Measurements from ENCODE around the gene RCAN3.

The RCAN3 gene

DNA sequence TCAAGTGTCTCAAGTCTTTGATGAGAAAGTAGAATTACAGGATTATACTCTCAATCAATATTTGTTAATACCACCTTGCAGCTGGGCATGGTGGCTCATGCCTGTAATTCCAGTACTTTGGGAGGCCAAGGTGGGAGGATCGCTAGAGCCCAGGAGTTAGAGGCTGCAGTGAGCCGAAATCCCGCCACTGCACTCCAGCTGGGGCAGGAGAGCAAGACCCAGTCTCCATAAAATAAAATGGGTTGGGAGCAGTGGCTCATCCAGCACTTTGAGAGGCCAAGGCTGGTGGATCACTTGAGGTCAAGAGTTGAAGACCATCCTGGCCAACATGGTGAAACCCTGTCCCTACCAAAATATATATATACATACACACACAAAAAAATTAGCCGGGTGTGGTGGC, 52.1 kb downstream of the RCAN3 start:
- Mint-ChIP-seq H3K36me3 (ENCODE audit: low read depth) (no peaks in the 10 kb centered on the region), H3K9me3 (no peaks in the 10 kb centered on the region), H3K27ac (no peak overlapping the region), H3K4me3 (no peak overlapping the region), H3K4me1 (ENCODE audit: low read depth) (peaks cover 18% of the 10 kb centered on the region), H3K27me3 (peaks cover 74% of the 10 kb centered on the region)
- intact Hi-C loops (cut with micrococcal nuclease): no loop called here

DNA sequence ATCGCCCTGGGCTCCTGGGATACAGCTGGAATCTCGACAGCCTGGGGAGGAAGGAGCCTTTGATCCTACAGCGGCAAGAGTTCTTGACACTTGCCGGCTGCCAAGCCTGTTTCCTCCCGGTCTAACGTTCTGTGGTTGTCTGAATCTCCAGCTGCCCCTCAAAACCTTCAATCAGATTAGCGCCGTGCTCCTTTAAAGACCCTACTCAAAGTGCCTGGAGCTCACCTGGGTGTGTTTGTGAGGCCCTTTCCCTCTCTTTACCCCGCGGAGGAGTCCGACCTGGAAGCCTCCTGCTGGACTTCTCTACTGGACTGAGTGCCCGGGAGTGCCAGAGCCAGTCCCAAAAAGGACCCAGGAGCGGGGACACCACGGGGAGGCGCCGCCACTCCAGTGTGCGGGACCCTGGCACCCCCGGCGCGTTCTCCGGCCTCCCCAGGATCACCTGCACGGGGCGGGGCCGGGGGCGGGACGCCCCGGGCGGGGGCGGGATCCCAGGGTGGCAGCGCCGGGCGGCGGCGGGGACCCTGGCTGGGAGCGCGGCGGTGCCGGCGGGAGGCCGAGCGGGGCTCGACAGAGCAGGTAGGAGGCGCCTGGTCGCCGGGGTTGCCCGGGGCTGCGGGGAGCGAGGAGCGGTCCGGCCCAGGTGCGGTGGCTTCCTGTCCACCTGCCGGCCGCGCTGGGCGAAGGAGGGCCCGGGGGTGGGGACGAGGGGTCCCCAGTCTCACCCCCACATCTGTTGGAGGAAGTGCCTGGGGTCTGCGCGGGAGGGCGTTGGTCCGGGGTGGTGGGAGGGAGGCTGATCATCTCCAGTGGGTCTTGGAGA, 53.2 kb downstream of the RCAN3 start, which contains the start of gene NCMAP:
NCMAP (plus strand) TSS at position 497 of the 823 bp plus-strand sequence. CDS start 39,344 bp downstream, outside the sequence.
- Mint-ChIP-seq H3K27ac (no peak within 1 kb of the TSS), H3K4me3 (no peak within 1 kb of the TSS), H3K36me3 (ENCODE audit: low read depth) (no peaks in the 10 kb centered on the region), H3K4me1 (ENCODE audit: low read depth) (peaks cover 18% of the 10 kb centered on the region), H3K9me3 (no peaks in the 10 kb centered on the region), H3K27me3 (peaks cover 67% of the 10 kb centered on the region)
- intact Hi-C loops (cut with micrococcal nuclease): no loop called here

DNA sequence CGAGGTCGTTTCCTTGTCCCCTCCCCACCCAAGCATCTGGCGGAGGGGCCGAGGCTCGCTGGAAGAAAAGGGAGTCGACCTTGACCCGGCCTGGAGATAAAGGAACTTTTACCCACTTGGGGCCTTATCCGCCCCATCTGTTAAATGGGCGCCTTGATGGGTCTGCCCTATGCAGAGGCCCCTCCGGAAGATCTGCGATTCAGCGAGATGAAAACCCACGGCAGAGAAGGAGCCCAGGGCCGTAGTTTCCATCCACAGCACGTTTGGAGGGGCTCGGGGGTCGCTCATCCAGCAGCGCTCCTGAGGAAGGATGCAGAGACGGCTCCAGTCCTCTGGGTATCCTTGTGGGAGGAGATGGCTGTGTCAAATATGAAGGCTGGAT, 53.8 kb downstream of the RCAN3 start:
- intact Hi-C loops (cut with micrococcal nuclease): no loop called here
- H3K27me3 Mint-ChIP-seq: peaks cover 61% of the 10 kb centered on the region
- no peaks in the 10 kb centered on the region for H3K9me3 Mint-ChIP-seq
- no peak overlapping the region for H3K27ac Mint-ChIP-seq
- H3K4me1 Mint-ChIP-seq (ENCODE audit: low read depth): peaks cover 18% of the 10 kb centered on the region
- H3K36me3 Mint-ChIP-seq (ENCODE audit: low read depth): no peaks in the 10 kb centered on the region
- H3K4me3 Mint-ChIP-seq: no peak overlapping the region

DNA sequence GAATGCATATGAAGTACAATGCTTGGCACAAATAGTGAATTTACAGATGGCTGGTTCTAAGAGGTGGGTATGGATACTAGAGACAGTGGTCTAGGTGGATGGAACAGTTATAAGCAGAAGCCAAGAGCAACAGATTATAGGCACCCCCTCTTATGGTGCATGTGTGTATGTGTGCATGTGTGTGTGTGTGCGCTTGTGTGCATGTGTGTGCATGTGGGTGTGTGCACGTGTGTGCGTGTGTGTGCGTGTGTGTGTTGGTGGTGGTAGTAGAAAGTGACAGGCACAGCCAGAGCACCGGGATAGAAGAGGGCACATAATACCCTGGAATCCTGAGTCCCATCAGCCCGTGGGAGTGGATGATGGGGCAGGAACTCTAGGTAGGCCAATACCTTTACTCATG, 54.6 kb downstream of the RCAN3 start:
- H3K36me3 Mint-ChIP-seq (ENCODE audit: low read depth): no peaks in the 10 kb centered on the region
- H3K27ac Mint-ChIP-seq: no peak overlapping the region
- H3K4me3 Mint-ChIP-seq: no peak overlapping the region
- peaks cover 18% of the 10 kb centered on the region for H3K4me1 Mint-ChIP-seq (ENCODE audit: low read depth)
- peaks cover 61% of the 10 kb centered on the region for H3K27me3 Mint-ChIP-seq
- no peaks in the 10 kb centered on the region for H3K9me3 Mint-ChIP-seq
- intact Hi-C loops (cut with micrococcal nuclease): no loop called here

DNA sequence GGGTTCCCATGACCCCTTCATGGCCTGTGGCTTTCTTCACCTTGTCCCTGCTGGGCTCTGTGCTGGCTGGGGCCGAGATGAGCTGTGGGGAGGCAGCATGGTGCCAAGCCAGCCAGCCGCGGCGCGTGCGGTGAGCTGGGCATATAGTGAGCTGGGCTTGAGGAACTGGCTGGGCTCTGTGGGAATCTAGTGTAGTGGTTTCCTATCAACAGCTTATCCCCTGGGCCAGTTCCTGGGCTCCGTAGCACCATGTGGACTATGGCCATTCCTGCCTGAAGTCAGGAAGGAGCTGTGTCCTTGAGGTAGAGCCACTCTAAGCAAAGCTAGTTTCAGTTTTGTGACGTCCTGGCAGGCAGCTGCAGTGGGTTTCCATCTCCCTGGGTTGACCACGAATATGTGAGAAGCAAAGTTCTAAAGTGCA, 55.1 kb downstream of the RCAN3 start:
- intact Hi-C loops (cut with micrococcal nuclease): no loop called here
- no peak overlapping the region for H3K27ac Mint-ChIP-seq

GRCh38 chr1:24558455-24558854, 55.8 kb downstream of the RCAN3 start:
- Mint-ChIP-seq H3K27ac (no peak overlapping the region), H3K4me1 (ENCODE audit: low read depth) (peaks cover 18% of the 10 kb centered on the region), H3K27me3 (peaks cover 55% of the 10 kb centered on the region), H3K9me3 (no peaks in the 10 kb centered on the region), H3K36me3 (ENCODE audit: low read depth) (no peaks in the 10 kb centered on the region), H3K4me3 (no peak overlapping the region)
- intact Hi-C loops (cut with micrococcal nuclease): no loop called here

More for the DNA sequence above, 55.1 kb downstream of the RCAN3 start:
- Mint-ChIP-seq H3K27me3 (peaks cover 61% of the 10 kb centered on the region), H3K4me3 (no peak overlapping the region), H3K36me3 (ENCODE audit: low read depth) (no peaks in the 10 kb centered on the region), H3K4me1 (ENCODE audit: low read depth) (peaks cover 18% of the 10 kb centered on the region), H3K9me3 (no peaks in the 10 kb centered on the region)

- Mint-ChIP-seq H3K27me3 (peaks cover 49% of the 10 kb centered on the region), H3K4me3 (no peak overlapping the region), H3K9me3 (no peaks in the 10 kb centered on the region), H3K4me1 (ENCODE audit: low read depth) (peaks cover 18% of the 10 kb centered on the region), H3K27ac (no peak overlapping the region), H3K36me3 (ENCODE audit: low read depth) (no peaks in the 10 kb centered on the region)
- intact Hi-C loops (cut with micrococcal nuclease): no loop called here
These were observed 56.5 kb downstream of the RCAN3 start for GRCh38 chr1:24558902-24559791.

- peaks cover 38% of the 10 kb centered on the region for H3K27me3 Mint-ChIP-seq
- peaks cover 17% of the 10 kb centered on the region for H3K4me1 Mint-ChIP-seq (ENCODE audit: low read depth)
- no peak overlapping the region for H3K4me3 Mint-ChIP-seq
- intact Hi-C loops (cut with micrococcal nuclease): no loop called here
- no peak overlapping the region for H3K27ac Mint-ChIP-seq
- H3K9me3 Mint-ChIP-seq: no peaks in the 10 kb centered on the region
- H3K36me3 Mint-ChIP-seq (ENCODE audit: low read depth): no peaks in the 10 kb centered on the region
These were observed 57.7 kb downstream of the RCAN3 start for GRCh38 chr1:24560361-24560760.

DNA sequence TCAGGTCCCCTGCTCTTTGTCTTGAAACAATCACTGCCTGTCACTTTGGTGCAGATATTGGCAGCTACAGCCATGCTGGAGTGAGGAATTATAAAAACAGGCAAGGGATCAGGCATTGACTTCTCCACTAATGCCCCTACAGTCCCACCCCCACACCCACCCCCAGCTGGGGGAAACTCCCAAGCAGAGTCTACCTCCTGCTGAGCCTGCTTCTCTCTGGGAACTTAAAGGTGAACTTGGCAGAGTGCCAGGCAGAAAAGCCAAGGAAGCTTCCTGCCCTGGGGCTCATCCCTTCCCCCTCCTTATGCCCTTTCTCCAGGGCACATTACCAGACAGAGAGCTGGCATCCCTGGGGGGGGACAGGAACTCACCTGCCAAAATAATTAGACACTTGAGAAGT, 60.0 kb downstream of the RCAN3 start:
- Mint-ChIP-seq H3K4me3 (no peak overlapping the region), H3K4me1 (ENCODE audit: low read depth) (peaks cover 15% of the 10 kb centered on the region), H3K36me3 (ENCODE audit: low read depth) (no peaks in the 10 kb centered on the region), H3K27me3 (peaks cover 19% of the 10 kb centered on the region), H3K9me3 (no peaks in the 10 kb centered on the region), H3K27ac (no peak overlapping the region)
- intact Hi-C loops (cut with micrococcal nuclease): no loop called here

- H3K36me3 Mint-ChIP-seq (ENCODE audit: low read depth): no peaks in the 10 kb centered on the region
- H3K4me3 Mint-ChIP-seq: no peak overlapping the region
- no peak overlapping the region for H3K27ac Mint-ChIP-seq
- intact Hi-C loops (cut with micrococcal nuclease): no loop called here
- no peaks in the 10 kb centered on the region for H3K9me3 Mint-ChIP-seq
- H3K4me1 Mint-ChIP-seq (ENCODE audit: low read depth): peaks cover 13% of the 10 kb centered on the region
- H3K27me3 Mint-ChIP-seq: peaks cover 16% of the 10 kb centered on the region
These were observed 62.1 kb downstream of the RCAN3 start for GRCh38 chr1:24564695-24565094.

DNA sequence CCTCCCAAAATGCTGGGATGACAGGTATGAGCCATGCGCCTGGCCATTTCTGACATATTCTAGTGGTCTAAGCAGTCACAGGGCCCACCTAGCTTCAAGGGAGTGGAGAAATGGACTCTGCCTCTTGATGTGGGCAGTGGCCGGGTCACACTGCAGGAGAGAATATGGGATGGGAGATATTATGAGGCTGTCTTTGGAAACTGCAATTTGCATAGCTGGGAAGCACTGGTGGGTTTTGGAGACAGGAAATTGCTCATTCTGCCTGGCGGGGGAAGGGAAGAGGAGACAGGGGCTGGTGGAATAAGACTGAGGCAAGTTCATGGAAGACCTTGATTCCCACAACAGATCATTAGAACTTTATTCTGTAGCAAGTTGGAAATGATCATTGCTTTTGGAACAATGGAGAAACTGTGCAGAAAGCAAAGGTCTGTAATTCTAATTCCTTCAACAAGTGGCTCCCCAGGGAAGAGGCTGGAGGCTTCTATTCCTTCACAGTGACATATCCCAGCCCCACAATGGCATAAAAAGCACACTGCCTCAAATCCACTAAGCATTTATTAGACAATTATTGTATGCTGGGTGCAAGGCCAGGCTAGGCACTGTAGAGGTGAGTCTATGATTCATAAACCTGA, 63.7 kb downstream of the RCAN3 start:
- Mint-ChIP-seq H3K9me3 (no peaks in the 10 kb centered on the region), H3K27me3 (peaks cover 16% of the 10 kb centered on the region), H3K36me3 (ENCODE audit: low read depth) (no peaks in the 10 kb centered on the region), H3K4me3 (no peak overlapping the region), H3K4me1 (ENCODE audit: low read depth) (peaks cover 12% of the 10 kb centered on the region), H3K27ac (no peak overlapping the region)
- intact Hi-C loops (cut with micrococcal nuclease): no loop called here

DNA sequence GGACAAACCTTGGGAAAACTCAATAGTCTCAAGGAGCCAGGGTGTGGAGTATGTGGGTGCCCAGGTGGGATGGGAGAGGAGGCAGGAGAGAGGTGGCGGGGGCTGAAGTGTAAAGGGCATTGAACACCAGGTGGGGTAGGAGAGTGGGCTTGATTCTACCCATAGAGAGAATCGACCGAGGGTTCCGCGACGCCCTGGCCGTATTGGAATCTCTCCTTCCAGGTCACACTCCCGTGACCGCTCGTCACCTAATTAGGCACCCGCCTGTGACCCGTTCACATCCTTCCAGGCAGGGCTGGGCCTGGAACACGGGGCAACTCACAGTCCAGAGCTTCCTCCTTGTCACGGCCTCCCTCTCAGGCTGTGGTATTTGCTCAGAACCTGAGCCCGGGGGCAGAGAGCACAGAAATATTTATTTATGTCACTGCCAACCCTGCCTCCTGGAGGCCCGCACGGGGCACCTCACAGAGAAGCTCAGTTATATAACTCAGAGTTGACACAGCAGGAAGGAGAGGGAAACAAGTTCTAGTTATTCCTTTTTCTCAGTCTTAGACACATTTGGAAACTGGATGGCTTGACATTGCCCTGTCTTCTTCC, 65.3 kb downstream of the RCAN3 start:
- no peaks in the 10 kb centered on the region for H3K9me3 Mint-ChIP-seq
- intact Hi-C loops (cut with micrococcal nuclease): no loop called here
- peaks cover 14% of the 10 kb centered on the region for H3K27me3 Mint-ChIP-seq
- H3K4me1 Mint-ChIP-seq (ENCODE audit: low read depth): peaks cover 22% of the 10 kb centered on the region
- no peak overlapping the region for H3K27ac Mint-ChIP-seq
- H3K36me3 Mint-ChIP-seq (ENCODE audit: low read depth): no peaks in the 10 kb centered on the region
- no peak overlapping the region for H3K4me3 Mint-ChIP-seq

GRCh38 chr1:24568475-24568874, 65.8 kb downstream of the RCAN3 start:
- H3K36me3 Mint-ChIP-seq (ENCODE audit: low read depth): no peaks in the 10 kb centered on the region
- H3K9me3 Mint-ChIP-seq: no peaks in the 10 kb centered on the region
- peaks cover 23% of the 10 kb centered on the region for H3K4me1 Mint-ChIP-seq (ENCODE audit: low read depth)
- intact Hi-C loops (cut with micrococcal nuclease): no loop called here
- H3K27ac Mint-ChIP-seq: no peak overlapping the region
- peaks cover 16% of the 10 kb centered on the region for H3K27me3 Mint-ChIP-seq
- H3K4me3 Mint-ChIP-seq: no peak overlapping the region
